H9 (cell line): ENCODE measurements around the gene CEP350. TPM values are rescaled to one million over a fixed set of nuclear protein-coding genes. Genes with fewer than 3 reads are reported as not detected.

Source experiments
- DNase-seq: peaks from one replicate; pipeline ENCODE4 v3.0.0-alpha.2; 2017
- H2AFZ ChIP-seq: one replicate; pipeline ENCODE4 v1.6.1; 2013; ENCODE audit warnings: mild to moderate bottlenecking, low read length, control low read depth, moderate library complexity
- H2AK5ac ChIP-seq: 2 replicates; pipeline ENCODE4 v1.6.1; 2013; ENCODE audit warnings: low read length, control low read depth, mixed read lengths; ENCODE audit not compliant: insufficient read length
- H2BK120ac ChIP-seq: one replicate; pipeline ENCODE4 v1.6.1; 2013; ENCODE audit warnings: low read depth, mild to moderate bottlenecking, low read length, control low read depth, inconsistent platforms; ENCODE audit not compliant: poor library complexity, severe bottlenecking
- H2BK12ac ChIP-seq: 2 replicates; pipeline ENCODE4 v1.6.1; 2013; ENCODE audit warnings: low read length, control low read depth, mixed read lengths, low read depth; ENCODE audit not compliant: insufficient read length
- H2BK15ac ChIP-seq: 2 replicates; pipeline ENCODE4 v1.6.1; 2013; ENCODE audit warnings: low read depth, low read length, control low read depth
- H2BK20ac ChIP-seq: one replicate; pipeline ENCODE4 v1.6.1; 2013; ENCODE audit warnings: low read depth, mild to moderate bottlenecking, low read length, control low read depth, inconsistent platforms; ENCODE audit not compliant: poor library complexity, severe bottlenecking
- H2BK5ac ChIP-seq: 2 replicates; pipeline ENCODE4 v1.6.1; 2013; ENCODE audit warnings: low read length, control low read depth, mixed read lengths; ENCODE audit not compliant: insufficient read length
- H3K14ac ChIP-seq: 2 replicates; pipeline ENCODE4 v1.6.1; 2013; ENCODE audit warnings: low read length, control low read depth; ENCODE audit not compliant: insufficient read depth
- H3K18ac ChIP-seq: 2 replicates; pipeline ENCODE4 v1.6.1; 2013; ENCODE audit warnings: low read depth, mild to moderate bottlenecking, mixed read lengths, low read length, control low read depth; ENCODE audit not compliant: insufficient read length
- H3K23ac ChIP-seq: 2 replicates; pipeline ENCODE4 v1.6.1; 2013; ENCODE audit warnings: low read length, control low read depth, mixed read lengths, low read depth; ENCODE audit not compliant: insufficient read length
- H3K23me2 ChIP-seq: 2 replicates; pipeline ENCODE4 v1.6.1; 2013; ENCODE audit warnings: low read depth, mild to moderate bottlenecking, mixed read lengths, low read length, control low read depth; ENCODE audit not compliant: insufficient read length, poor library complexity, severe bottlenecking
- H3K27ac ChIP-seq: 2 replicates; pipeline ENCODE4 v1.5.1; 2013; ENCODE audit warnings: low read length, control low read depth, mixed read lengths, low read depth; ENCODE audit not compliant: insufficient read length
- H3K27me3 ChIP-seq: 2 replicates; pipeline ENCODE4 v1.6.1; 2013; ENCODE audit warnings: low read length, control low read depth, inconsistent platforms; ENCODE audit not compliant: insufficient read depth
- H3K4ac ChIP-seq: 2 replicates; pipeline ENCODE4 v1.6.1; 2013; ENCODE audit warnings: low read depth, mild to moderate bottlenecking, control low read depth, inconsistent platforms, low read length, moderate library complexity
- H3K4me1 ChIP-seq: 2 replicates; pipeline ENCODE4 v1.6.1; 2013; ENCODE audit warnings: low read length, control low read depth, inconsistent platforms; ENCODE audit not compliant: insufficient read depth
- H3K4me2 ChIP-seq: 2 replicates; pipeline ENCODE4 v1.6.1; 2013; ENCODE audit warnings: low read length, control low read depth, mixed read lengths; ENCODE audit not compliant: insufficient read length, insufficient read depth
- H3K56ac ChIP-seq: 2 replicates; pipeline ENCODE4 v1.6.1; 2013; ENCODE audit warnings: low read depth, mild to moderate bottlenecking, mixed read lengths, low read length, control low read depth; ENCODE audit not compliant: insufficient read length
- H3K79me1 ChIP-seq: 2 replicates; pipeline ENCODE4 v1.6.1; 2013; ENCODE audit warnings: low read depth, mild to moderate bottlenecking, moderate library complexity, low read length, control low read depth, inconsistent platforms; ENCODE audit not compliant: insufficient read depth, poor library complexity, severe bottlenecking
- H3K79me2 ChIP-seq: 2 replicates; pipeline ENCODE4 v1.6.1; 2013; ENCODE audit warnings: low read length, control low read depth, inconsistent platforms; ENCODE audit not compliant: insufficient read depth
- H3K9ac ChIP-seq: 2 replicates; pipeline ENCODE4 v1.6.1; 2013; ENCODE audit warnings: low read length, control low read depth, mixed read lengths; ENCODE audit not compliant: insufficient read length; ENCODE audit errors: extremely low read depth
- H3K9me3 ChIP-seq: one replicate; pipeline ENCODE4 v1.6.1; 2013; ENCODE audit warnings: low read depth, low read length, inconsistent platforms; ENCODE audit not compliant: control insufficient read depth
- H3T11ph ChIP-seq: one replicate; pipeline ENCODE4 v1.6.1; 2013; ENCODE audit warnings: mild to moderate bottlenecking, low read length, control low read depth, inconsistent platforms
- H4K20me1 ChIP-seq: one replicate; pipeline ENCODE4 v1.6.1; 2013; ENCODE audit not compliant: control insufficient read depth, insufficient read length, insufficient read depth
- H4K5ac ChIP-seq: 2 replicates; pipeline ENCODE4 v1.6.1; 2013; ENCODE audit warnings: low read depth, mild to moderate bottlenecking, mixed read lengths, low read length, control low read depth; ENCODE audit not compliant: insufficient read length
- H4K8ac ChIP-seq: replicated peaks from 2 replicates; pipeline ENCODE4 v1.6.1; 2013; ENCODE audit warnings: low read length, control low read depth, mixed read lengths, low read depth; ENCODE audit not compliant: insufficient read length
- H4K91ac ChIP-seq: 2 replicates; pipeline ENCODE4 v1.6.1; 2013; ENCODE audit warnings: low read depth, mild to moderate bottlenecking, moderate library complexity, mixed read lengths, low read length, control low read depth; ENCODE audit not compliant: insufficient read length
- H3K27ac Mint-ChIP-seq, 3 experiments: 2 replicates in 2 of 3; 3 replicates in 1 of 3; pipeline ENCODE4 v1.8.0; 2020 to 2021; ENCODE audit warnings: mixed read lengths in 3 of 3, mild to moderate bottlenecking in 1 of 3, moderate library complexity in 1 of 3
- H3K27me3 Mint-ChIP-seq: 2 replicates; pipeline ENCODE4 v1.8.0; 2021; ENCODE audit warnings: low read depth, mild to moderate bottlenecking, moderate library complexity, mixed read lengths
- H3K36me3 Mint-ChIP-seq, 3 experiments: 2 replicates in 2 of 3; 3 replicates in 1 of 3; pipeline ENCODE4 v1.8.0; 2020 to 2021; ENCODE audit warnings: low read depth in 3 of 3, mixed read lengths in 3 of 3; ENCODE audit not compliant: insufficient read depth in 1 of 3
- H3K4me1 Mint-ChIP-seq, 2 experiments: 2 replicates each; pipeline ENCODE4 v1.8.0; 2020; ENCODE audit warnings: mixed read lengths in 2 of 2
- H3K4me3 Mint-ChIP-seq, 2 experiments: 2 replicates in 1 of 2; 3 replicates in 1 of 2; pipeline ENCODE4 v1.8.0; 2020 to 2021; ENCODE audit warnings: mild to moderate bottlenecking in 2 of 2, mixed read lengths in 2 of 2, moderate library complexity in 1 of 2
- H3K9me3 Mint-ChIP-seq, 2 experiments: 2 replicates in 1 of 2; 3 replicates in 1 of 2; pipeline ENCODE4 v1.8.0; 2020; ENCODE audit warnings: mild to moderate bottlenecking in 2 of 2, mixed read lengths in 2 of 2, moderate library complexity in 1 of 2
- WGBS: extraction: QIAGEN DNeasy Blood & Tissue Kit; methylation state at CpG from one replicate; pipeline ENCODE4 v1.1.7; 2013; ENCODE audit warnings: missing lambda C conversion rate, low lambda C conversion rate, mixed read lengths; ENCODE audit not compliant: insufficient read length; ENCODE audit errors: extremely low coverage; 5-methylcytosine and 5-hydroxymethylcytosine counted together
- total RNA-seq: library from RNA; stranded (reverse); gene quantifications from 2 replicates; pipeline ENCODE4 v1.2.1, GENCODE V29; 2021
- TF ChIP-seq, protein P1 (sequence below): fragments of 200-600 bp; sonication (generic); conservative IDR thresholded peaks from 3 replicates; pipeline ENCODE4 v1.8.0; 2021; ENCODE audit warnings: antibody characterized with exemption, mild to moderate bottlenecking

CEP350 gene
- total RNA-seq, 1 experiment from 2014 or later = 39.2 TPM

DNA sequence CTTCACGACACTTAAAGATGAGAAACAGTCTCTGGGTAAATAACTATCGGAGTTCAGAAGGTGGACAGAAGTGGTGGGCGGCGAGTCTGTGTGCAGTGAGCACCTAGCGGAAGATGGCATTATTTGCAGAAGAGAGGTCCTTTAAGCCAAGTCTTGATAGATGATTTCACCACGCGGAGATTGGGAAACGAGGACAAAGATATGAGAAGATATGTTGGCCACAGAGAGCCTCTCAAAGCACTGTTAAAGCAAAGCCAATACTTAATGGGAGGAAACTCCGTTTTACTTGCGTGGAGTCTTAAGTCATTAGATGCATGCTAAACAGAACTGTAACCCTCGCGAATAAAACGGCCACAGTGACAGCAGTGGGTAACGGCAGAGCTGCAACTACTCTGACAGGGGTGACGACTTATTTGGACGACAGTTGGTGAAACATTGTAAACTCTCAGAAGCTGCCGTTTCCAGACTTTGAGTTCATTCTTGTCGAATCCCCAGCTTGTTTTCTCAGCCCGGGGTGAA lies 577 bp upstream of the CEP350 start:
- WGBS = no CpG with 5 or more reads among the region's 19 CpGs
- H3K9ac ChIP-seq = peak overlapping the region; percentile 53
- no peaks in the 10 kb centered on the region for H3K36me3 Mint-ChIP-seq

More for the DNA sequence above, 577 bp upstream of the CEP350 start:
- Mint-ChIP-seq H3K27me3 (no peaks in the 10 kb centered on the region), H3K9me3 (no peaks in the 10 kb centered on the region), H3K4me3 (peak overlapping the region; percentile 85 to 87), H3K4me1 (peaks cover 14 to 18% of the 10 kb centered on the region in 2 experiments), H3K27ac (peak overlapping the region; percentile 0 to 58 (median 5); a peak in 5 of 7 replicates)
- Histone ChIP-seq H3K27ac (peak overlapping the region; percentile 13), H3T11ph (no peak overlapping the region), H4K20me1 (no peaks in the 10 kb centered on the region), H3K27me3 (no peaks in the 10 kb centered on the region), H3K79me2 (peaks cover 12% of the 10 kb centered on the region), H2BK5ac (no peak overlapping the region), H3K4me2 (peak overlapping the region; percentile 88), H3K56ac (no peak overlapping the region), H3K79me1 (no peaks in the 10 kb centered on the region), H3K18ac (no peak overlapping the region), H4K91ac (no peak overlapping the region), H2BK120ac (no peak overlapping the region), H3K14ac (no peak overlapping the region), H3K23me2 (peaks cover 3% of the 10 kb centered on the region), H2AK5ac (no peak overlapping the region), H3K23ac (no peak overlapping the region), H2BK12ac (no peak overlapping the region), H4K5ac (no peak overlapping the region), H3K4me1 (no peaks in the 10 kb centered on the region), H2AFZ (peak overlapping the region; percentile 9), H3K4ac (no peak overlapping the region), H2BK20ac (no peak overlapping the region), H4K8ac (no peak overlapping the region), H3K9me3 (no peaks in the 10 kb centered on the region), H2BK15ac (no peak overlapping the region)
- TF ChIP-seq, protein P1, sequence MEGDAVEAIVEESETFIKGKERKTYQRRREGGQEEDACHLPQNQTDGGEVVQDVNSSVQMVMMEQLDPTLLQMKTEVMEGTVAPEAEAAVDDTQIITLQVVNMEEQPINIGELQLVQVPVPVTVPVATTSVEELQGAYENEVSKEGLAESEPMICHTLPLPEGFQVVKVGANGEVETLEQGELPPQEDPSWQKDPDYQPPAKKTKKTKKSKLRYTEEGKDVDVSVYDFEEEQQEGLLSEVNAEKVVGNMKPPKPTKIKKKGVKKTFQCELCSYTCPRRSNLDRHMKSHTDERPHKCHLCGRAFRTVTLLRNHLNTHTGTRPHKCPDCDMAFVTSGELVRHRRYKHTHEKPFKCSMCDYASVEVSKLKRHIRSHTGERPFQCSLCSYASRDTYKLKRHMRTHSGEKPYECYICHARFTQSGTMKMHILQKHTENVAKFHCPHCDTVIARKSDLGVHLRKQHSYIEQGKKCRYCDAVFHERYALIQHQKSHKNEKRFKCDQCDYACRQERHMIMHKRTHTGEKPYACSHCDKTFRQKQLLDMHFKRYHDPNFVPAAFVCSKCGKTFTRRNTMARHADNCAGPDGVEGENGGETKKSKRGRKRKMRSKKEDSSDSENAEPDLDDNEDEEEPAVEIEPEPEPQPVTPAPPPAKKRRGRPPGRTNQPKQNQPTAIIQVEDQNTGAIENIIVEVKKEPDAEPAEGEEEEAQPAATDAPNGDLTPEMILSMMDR = peak; percentile 39; the same call in 1 of the 3 replicates
- no peak for DNase-seq
